ENCODE measurements around the gene CDH2.

DNA sequence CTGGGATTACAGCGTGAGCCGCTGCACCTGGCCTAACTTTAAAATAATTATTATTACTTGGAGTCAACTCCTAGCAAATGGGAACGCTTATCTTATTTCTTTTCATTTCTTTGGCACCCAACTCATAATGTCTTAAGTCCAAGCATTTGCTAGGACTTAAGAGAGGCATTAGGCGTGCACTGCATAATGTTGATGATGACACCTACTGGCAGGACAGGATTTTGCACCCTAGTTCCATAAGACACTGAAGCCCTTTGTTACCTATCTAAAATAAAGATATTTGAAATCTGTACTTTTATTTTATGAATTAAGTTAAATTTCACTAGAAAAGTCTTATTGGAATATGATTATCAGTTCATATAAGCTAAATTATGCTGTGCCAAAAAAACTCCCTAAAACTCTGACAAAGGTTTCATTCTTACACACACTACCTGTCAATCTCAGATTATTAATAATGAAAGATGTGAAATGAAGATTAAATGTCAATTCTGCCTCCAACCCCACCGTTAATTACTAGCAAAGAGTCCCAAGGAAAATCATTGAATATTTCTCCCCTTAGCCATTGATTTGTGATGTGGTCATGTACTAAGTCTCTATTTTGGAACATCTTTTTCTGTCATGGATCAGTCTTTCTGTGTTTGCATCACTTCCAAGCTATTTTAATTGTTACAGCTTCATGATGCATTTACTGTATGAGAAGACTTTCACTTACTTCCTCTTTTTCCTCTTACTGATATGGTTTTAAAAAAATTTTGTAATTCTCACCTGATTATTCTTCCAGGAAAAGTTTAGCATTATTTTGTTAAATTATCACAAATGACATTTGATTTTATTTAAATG, 12.7 kb upstream of the CDH2 start:
- TF ChIP-seq EP300 (IDR thresholded peaks at IDR 0.05) (no peak), POLR2A (IDR thresholded peaks at IDR 0.05) (no peak), POLR2AphosphoS5 (IDR thresholded peaks at IDR 0.05) (no peak)
- TF ChIP-seq, protein P1, sequence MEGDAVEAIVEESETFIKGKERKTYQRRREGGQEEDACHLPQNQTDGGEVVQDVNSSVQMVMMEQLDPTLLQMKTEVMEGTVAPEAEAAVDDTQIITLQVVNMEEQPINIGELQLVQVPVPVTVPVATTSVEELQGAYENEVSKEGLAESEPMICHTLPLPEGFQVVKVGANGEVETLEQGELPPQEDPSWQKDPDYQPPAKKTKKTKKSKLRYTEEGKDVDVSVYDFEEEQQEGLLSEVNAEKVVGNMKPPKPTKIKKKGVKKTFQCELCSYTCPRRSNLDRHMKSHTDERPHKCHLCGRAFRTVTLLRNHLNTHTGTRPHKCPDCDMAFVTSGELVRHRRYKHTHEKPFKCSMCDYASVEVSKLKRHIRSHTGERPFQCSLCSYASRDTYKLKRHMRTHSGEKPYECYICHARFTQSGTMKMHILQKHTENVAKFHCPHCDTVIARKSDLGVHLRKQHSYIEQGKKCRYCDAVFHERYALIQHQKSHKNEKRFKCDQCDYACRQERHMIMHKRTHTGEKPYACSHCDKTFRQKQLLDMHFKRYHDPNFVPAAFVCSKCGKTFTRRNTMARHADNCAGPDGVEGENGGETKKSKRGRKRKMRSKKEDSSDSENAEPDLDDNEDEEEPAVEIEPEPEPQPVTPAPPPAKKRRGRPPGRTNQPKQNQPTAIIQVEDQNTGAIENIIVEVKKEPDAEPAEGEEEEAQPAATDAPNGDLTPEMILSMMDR (IDR thresholded peaks at IDR 0.05): peak; percentile 36 to 68 (median 54)

Data from gastroesophageal sphincter (tissue), 3 donors.